ENCODE results near the gene RINL. TPM values are rescaled to one million over a fixed set of nuclear protein-coding genes. Genes with fewer than 3 reads are reported as not detected.

The RINL gene
- polyA plus RNA-seq, 1 donor from 2014 or later, result 0.77 TPM

DNA sequence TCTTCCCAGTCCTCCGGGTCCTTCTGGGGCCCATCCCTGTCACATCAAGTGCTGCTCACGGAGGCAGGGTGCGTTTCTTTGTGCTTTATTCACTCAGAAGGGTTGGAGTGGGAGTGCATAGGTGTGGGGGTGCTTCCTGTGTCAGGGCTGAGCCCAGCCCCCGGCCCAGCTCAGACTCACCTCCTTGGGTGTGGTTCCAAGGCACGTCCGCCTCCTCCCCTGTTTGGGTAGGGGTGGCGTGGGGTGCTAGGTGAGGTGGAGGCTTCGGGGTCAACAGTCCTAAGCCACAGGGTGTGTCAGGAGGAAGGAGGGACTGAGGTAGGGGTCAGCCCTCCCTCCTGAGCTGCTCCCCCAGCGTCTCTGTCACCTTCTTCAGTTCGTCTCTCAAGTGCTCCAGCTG, 30.8 kb upstream of the RINL start:
- H3K9me2 ChIP-seq (ENCODE audit: insufficient read depth, low read length), result no peaks in the 10 kb centered on the region
- no peaks in the 10 kb centered on the region for H3K9me3 ChIP-seq (ENCODE audit: low read length)
- no peak overlapping the region for H3K4me2 ChIP-seq (ENCODE audit: low read length)
- H3F3A ChIP-seq (ENCODE audit: insufficient read depth, low read length, poor library complexity, severe bottlenecking), result no peaks in the 10 kb centered on the region
- H2AFZ ChIP-seq (ENCODE audit: low read depth, low read length), result no peak overlapping the region
- H3K9ac ChIP-seq (ENCODE audit: low read length), result no peak overlapping the region
- H3K4me3 ChIP-seq (ENCODE audit: low read length), result no peak overlapping the region
- no peaks in the 10 kb centered on the region for H3K27me3 ChIP-seq (ENCODE audit: insufficient read depth, low read depth, low read length)
- H3K79me2 ChIP-seq (replicated peaks; ENCODE audit: insufficient read depth, low read length), result no peaks in the 10 kb centered on the region
- no peak overlapping the region for H3K27ac ChIP-seq (ENCODE audit: low read length)
- no peaks in the 10 kb centered on the region for H4K20me1 ChIP-seq (ENCODE audit: insufficient read depth)
- no peaks in the 10 kb centered on the region for H3K36me3 ChIP-seq (ENCODE audit: insufficient read depth, low read length)
- TF ChIP-seq, protein P1, sequence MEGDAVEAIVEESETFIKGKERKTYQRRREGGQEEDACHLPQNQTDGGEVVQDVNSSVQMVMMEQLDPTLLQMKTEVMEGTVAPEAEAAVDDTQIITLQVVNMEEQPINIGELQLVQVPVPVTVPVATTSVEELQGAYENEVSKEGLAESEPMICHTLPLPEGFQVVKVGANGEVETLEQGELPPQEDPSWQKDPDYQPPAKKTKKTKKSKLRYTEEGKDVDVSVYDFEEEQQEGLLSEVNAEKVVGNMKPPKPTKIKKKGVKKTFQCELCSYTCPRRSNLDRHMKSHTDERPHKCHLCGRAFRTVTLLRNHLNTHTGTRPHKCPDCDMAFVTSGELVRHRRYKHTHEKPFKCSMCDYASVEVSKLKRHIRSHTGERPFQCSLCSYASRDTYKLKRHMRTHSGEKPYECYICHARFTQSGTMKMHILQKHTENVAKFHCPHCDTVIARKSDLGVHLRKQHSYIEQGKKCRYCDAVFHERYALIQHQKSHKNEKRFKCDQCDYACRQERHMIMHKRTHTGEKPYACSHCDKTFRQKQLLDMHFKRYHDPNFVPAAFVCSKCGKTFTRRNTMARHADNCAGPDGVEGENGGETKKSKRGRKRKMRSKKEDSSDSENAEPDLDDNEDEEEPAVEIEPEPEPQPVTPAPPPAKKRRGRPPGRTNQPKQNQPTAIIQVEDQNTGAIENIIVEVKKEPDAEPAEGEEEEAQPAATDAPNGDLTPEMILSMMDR (IDR thresholded peaks at IDR 0.05; ENCODE audit: poor library complexity, severe bottlenecking), result no peak
- TF ChIP-seq RAD21 (conservative IDR thresholded peaks at IDR 0.05) (no peak), SMC3 (conservative IDR thresholded peaks at IDR 0.05; ENCODE audit: poor library complexity) (no peak), MXI1 (conservative IDR thresholded peaks at IDR 0.05; ENCODE audit: poor library complexity, severe bottlenecking) (no peak), POLR2AphosphoS5 (IDR thresholded peaks at IDR 0.05) (no peak), TAF1 (IDR thresholded peaks at IDR 0.05; ENCODE audit: low read depth) (no peak), EP300 (conservative IDR thresholded peaks at IDR 0.05; ENCODE audit: poor library complexity, severe bottlenecking) (no peak), EZH2 (IDR thresholded peaks at IDR 0.05; ENCODE audit: borderline replicate concordance, insufficient read depth, low read length, poor library complexity, severe bottlenecking) (no peak)
- TF ChIP-seq, protein P2, sequence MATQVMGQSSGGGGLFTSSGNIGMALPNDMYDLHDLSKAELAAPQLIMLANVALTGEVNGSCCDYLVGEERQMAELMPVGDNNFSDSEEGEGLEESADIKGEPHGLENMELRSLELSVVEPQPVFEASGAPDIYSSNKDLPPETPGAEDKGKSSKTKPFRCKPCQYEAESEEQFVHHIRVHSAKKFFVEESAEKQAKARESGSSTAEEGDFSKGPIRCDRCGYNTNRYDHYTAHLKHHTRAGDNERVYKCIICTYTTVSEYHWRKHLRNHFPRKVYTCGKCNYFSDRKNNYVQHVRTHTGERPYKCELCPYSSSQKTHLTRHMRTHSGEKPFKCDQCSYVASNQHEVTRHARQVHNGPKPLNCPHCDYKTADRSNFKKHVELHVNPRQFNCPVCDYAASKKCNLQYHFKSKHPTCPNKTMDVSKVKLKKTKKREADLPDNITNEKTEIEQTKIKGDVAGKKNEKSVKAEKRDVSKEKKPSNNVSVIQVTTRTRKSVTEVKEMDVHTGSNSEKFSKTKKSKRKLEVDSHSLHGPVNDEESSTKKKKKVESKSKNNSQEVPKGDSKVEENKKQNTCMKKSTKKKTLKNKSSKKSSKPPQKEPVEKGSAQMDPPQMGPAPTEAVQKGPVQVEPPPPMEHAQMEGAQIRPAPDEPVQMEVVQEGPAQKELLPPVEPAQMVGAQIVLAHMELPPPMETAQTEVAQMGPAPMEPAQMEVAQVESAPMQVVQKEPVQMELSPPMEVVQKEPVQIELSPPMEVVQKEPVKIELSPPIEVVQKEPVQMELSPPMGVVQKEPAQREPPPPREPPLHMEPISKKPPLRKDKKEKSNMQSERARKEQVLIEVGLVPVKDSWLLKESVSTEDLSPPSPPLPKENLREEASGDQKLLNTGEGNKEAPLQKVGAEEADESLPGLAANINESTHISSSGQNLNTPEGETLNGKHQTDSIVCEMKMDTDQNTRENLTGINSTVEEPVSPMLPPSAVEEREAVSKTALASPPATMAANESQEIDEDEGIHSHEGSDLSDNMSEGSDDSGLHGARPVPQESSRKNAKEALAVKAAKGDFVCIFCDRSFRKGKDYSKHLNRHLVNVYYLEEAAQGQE (IDR thresholded peaks at IDR 0.05; ENCODE audit: borderline replicate concordance), result no peak

DNA sequence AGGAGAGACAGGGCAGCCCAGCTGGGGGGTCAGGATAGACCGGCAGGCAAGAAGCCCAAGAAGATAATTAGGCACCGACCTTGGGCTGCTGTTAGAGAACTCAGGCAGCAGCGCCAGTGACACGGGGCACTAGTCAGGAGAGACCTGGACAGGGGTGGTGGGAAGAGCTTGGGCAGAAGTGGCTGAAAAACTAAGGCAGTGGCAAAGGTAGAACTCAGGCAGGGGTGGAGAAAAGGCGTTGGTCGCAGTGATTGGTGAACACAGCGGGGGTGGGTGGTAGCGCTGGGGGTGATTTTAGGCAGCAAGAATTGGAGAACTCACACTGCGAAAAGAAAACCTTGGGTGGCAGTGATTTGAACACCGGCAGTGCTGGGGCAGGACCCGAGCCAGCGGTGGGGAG, 29.6 kb upstream of the RINL start:
- Histone ChIP-seq H3K27ac (ENCODE audit: low read length) (no peak overlapping the region), H3K36me3 (ENCODE audit: insufficient read depth, low read length) (no peaks in the 10 kb centered on the region), H2AFZ (ENCODE audit: low read depth, low read length) (no peak overlapping the region), H3K27me3 (ENCODE audit: insufficient read depth, low read depth, low read length) (no peaks in the 10 kb centered on the region), H3K9ac (ENCODE audit: low read length) (no peak overlapping the region), H3F3A (ENCODE audit: insufficient read depth, low read length, poor library complexity, severe bottlenecking) (no peaks in the 10 kb centered on the region), H4K20me1 (ENCODE audit: insufficient read depth) (no peaks in the 10 kb centered on the region), H3K9me2 (ENCODE audit: insufficient read depth, low read length) (no peaks in the 10 kb centered on the region), H3K4me3 (ENCODE audit: low read length) (no peak overlapping the region), H3K79me2 (replicated peaks; ENCODE audit: insufficient read depth, low read length) (no peaks in the 10 kb centered on the region), H3K4me2 (ENCODE audit: low read length) (no peak overlapping the region), H3K9me3 (ENCODE audit: low read length) (no peaks in the 10 kb centered on the region)
- TF ChIP-seq, protein P2 (IDR thresholded peaks at IDR 0.05; ENCODE audit: borderline replicate concordance), result no peak
- TF ChIP-seq, protein P1 (IDR thresholded peaks at IDR 0.05; ENCODE audit: poor library complexity, severe bottlenecking), result no peak
- no peak for TF ChIP-seq MXI1 (conservative IDR thresholded peaks at IDR 0.05; ENCODE audit: poor library complexity, severe bottlenecking)

All from neural cell (in vitro differentiated cells).